Gastroesophageal sphincter (tissue), 3 donors: ENCODE measurements around the gene GABRB3.

Source experiments
- EP300 ChIP-seq: sonication (generic); formaldehyde crosslinking; IDR thresholded peaks from one replicate; pipeline ENCODE4 v1.6.1; 2017; ENCODE audit warnings: antibody characterized with exemption, mild to moderate bottlenecking
- POLR2A ChIP-seq, 2 donors: fragments of 450-650 bp; IDR thresholded peaks; one replicate each; pipeline ENCODE4 v1.6.1; 2017; ENCODE audit warnings: antibody characterized with exemption in 2 of 2, mild to moderate bottlenecking in 2 of 2, moderate library complexity in 1 of 2
- POLR2AphosphoS5 ChIP-seq: sonication (generic); formaldehyde crosslinking; IDR thresholded peaks from one replicate; pipeline ENCODE4 v1.6.1; 2017; ENCODE audit warnings: antibody characterized with exemption
- TF ChIP-seq, protein P1 (sequence below), 4 experiments: fragments of 200-600 bp in 2 of 4; fragments of 450-650 bp in 2 of 4; sonication (generic) in 1 of 4; IDR thresholded peaks; one replicate each; pipeline ENCODE4 v1.5.1; 2017 to 2019; ENCODE audit warnings: antibody characterized with exemption in 4 of 4, mild to moderate bottlenecking in 2 of 4, moderate library complexity in 2 of 4

DNA sequence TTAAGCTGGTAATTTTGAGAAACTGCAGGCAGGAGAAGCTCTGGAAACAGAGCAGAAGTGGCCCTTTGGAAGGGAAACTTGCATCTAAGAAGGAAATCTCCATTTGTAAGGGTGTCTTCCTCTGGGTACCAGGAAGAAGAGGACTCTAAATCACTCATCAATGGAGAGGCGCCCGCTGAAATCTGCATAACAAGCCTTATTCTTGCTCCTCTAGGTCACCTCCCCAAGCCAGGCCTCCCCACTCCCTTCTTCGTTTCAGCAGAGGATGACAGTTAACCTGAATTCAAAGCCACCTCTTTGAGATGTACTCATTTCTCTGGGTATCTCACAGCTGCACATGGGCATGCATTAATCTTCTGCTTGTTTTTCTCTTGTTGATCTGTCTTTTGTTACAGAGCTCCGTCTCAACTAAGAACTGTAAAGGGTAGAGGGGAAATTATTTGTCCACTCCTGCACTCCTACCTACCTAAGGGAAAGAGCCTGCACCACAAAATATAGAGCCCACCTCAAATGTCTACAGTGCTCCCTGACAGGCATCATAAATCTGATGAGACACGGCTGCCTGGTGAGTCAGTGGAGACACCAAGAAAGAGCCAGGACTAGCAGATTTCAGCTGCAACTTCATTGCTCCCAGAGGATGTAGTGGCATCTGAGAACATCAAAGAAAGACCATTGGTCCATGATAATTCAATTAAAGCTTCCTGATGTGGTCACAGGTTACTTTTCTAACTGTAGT, 51.5 kb downstream of the GABRB3 start:
- TF ChIP-seq, protein P1, sequence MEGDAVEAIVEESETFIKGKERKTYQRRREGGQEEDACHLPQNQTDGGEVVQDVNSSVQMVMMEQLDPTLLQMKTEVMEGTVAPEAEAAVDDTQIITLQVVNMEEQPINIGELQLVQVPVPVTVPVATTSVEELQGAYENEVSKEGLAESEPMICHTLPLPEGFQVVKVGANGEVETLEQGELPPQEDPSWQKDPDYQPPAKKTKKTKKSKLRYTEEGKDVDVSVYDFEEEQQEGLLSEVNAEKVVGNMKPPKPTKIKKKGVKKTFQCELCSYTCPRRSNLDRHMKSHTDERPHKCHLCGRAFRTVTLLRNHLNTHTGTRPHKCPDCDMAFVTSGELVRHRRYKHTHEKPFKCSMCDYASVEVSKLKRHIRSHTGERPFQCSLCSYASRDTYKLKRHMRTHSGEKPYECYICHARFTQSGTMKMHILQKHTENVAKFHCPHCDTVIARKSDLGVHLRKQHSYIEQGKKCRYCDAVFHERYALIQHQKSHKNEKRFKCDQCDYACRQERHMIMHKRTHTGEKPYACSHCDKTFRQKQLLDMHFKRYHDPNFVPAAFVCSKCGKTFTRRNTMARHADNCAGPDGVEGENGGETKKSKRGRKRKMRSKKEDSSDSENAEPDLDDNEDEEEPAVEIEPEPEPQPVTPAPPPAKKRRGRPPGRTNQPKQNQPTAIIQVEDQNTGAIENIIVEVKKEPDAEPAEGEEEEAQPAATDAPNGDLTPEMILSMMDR (IDR thresholded peaks at IDR 0.05) = no peak
- TF ChIP-seq POLR2AphosphoS5 = no peak
- TF ChIP-seq EP300 = no peak
- TF ChIP-seq POLR2A (IDR thresholded peaks at IDR 0.05) = no peak
